ENCODE measurements around the gene ARID5B.

Gene ARID5B

GRCh38 chr10:61903928-61904344 lies 2.4 kb downstream of the ARID5B start:
- no peak for DNase-seq (ENCODE audit: low read depth in 3 of 3)

- DNase-seq (ENCODE audit: low read depth in 3 of 3) = peak in 2 of 3 donors; percentile 43 to 55
These were observed 3.5 kb downstream of the ARID5B start for GRCh38 chr10:61904733-61905725.

- DNase-seq (ENCODE audit: low read depth in 3 of 3) = no peak
These were observed 4.5 kb downstream of the ARID5B start for GRCh38 chr10:61905837-61906561.

- DNase-seq (ENCODE audit: low read depth in 3 of 3) = no peak
These were observed 5.0 kb downstream of the ARID5B start for GRCh38 chr10:61906562-61906901.

GRCh38 chr10:61907011-61907410 lies 5.5 kb downstream of the ARID5B start:
- DNase-seq (ENCODE audit: low read depth in 3 of 3) = no peak

- DNase-seq (ENCODE audit: low read depth in 3 of 3) = no peak
These were observed 6.1 kb downstream of the ARID5B start for GRCh38 chr10:61907587-61907986.

GRCh38 chr10:61910226-61910805 lies 8.8 kb downstream of the ARID5B start:
- no peak for DNase-seq (ENCODE audit: low read depth in 3 of 3)

GRCh38 chr10:61910894-61911293 lies 9.4 kb downstream of the ARID5B start:
- DNase-seq (ENCODE audit: low read depth in 3 of 3) = no peak

GRCh38 chr10:61911425-61911824 lies 9.9 kb downstream of the ARID5B start:
- no peak for DNase-seq (ENCODE audit: low read depth in 3 of 3)

GRCh38 chr10:61912981-61913380 lies 11.5 kb downstream of the ARID5B start:
- no peak for DNase-seq (ENCODE audit: low read depth in 3 of 3)

- DNase-seq (ENCODE audit: low read depth in 3 of 3) = no peak
These were observed 16.6 kb downstream of the ARID5B start for GRCh38 chr10:61918140-61918539.

GRCh38 chr10:61918989-61919388 lies 17.5 kb downstream of the ARID5B start:
- DNase-seq (ENCODE audit: low read depth in 3 of 3) = no peak

GRCh38 chr10:61919646-61920215 lies 18.2 kb downstream of the ARID5B start:
- no peak for DNase-seq (ENCODE audit: low read depth in 3 of 3)

- no peak for DNase-seq (ENCODE audit: low read depth in 3 of 3)
These were observed 19.6 kb downstream of the ARID5B start for GRCh38 chr10:61921143-61921542.

GRCh38 chr10:61923210-61923949 lies 21.9 kb downstream of the ARID5B start:
- DNase-seq (ENCODE audit: low read depth in 3 of 3) = no peak

GRCh38 chr10:61923950-61924274 lies 22.4 kb downstream of the ARID5B start:
- no peak for DNase-seq (ENCODE audit: low read depth in 3 of 3)

GRCh38 chr10:61929555-61929954 lies 28.1 kb downstream of the ARID5B start:
- DNase-seq (ENCODE audit: low read depth in 3 of 3) = no peak

- DNase-seq (ENCODE audit: low read depth in 3 of 3) = no peak
These were observed 30.3 kb downstream of the ARID5B start for GRCh38 chr10:61931620-61932332.

- no peak for DNase-seq (ENCODE audit: low read depth in 3 of 3)
These were observed 32.5 kb downstream of the ARID5B start for GRCh38 chr10:61933859-61934555.

GRCh38 chr10:61935077-61935476 lies 33.6 kb downstream of the ARID5B start:
- no peak for DNase-seq (ENCODE audit: low read depth in 3 of 3)

Data from stimulated activated CD4-positive, alpha-beta T cell treated with anti-CD3 and anti-CD28 coated beads, TNF-alpha, amount 100 ng/mL, for 48 hours (primary cell).